HG03064 (cell line): ENCODE data around the gene AVP.
"Not testable (repeated sequence)": the region's sequence is repeated elsewhere in the genome, so short reads cannot be mapped to it uniquely, and the experiment has no call there.

Source experiments
- ATAC-seq: cut with Tn5 transposase; IDR thresholded peaks from one replicate; pipeline ENCODE4 v1.9.1; 2021; ENCODE audit warnings: low read depth; ENCODE audit not compliant: unreplicated experiment

Gene AVP

DNA sequence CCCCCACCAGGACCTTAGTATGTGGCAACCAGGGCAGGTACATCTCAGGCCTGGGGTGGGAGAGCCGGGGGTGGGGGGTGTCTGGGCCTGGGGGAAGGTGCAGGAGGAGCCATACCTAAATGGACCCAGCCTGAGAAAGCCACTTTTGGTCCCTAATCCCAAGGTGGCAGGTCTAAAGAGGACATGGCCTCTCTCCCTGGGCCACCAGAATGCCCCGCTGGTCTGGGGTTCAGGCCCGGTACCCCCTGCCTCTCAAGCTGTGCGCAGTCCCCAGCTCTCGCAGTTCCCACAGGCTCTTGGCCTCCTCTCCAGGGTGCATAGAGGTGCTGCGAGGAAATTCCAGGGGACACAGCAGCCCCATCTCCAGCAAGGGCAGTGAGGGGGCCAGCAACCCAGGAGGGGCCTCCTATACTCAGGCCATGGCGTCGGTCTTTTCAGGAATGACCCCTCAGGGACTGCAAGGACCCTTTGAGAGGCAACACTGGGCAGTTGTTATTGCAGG lies 1.1 kb upstream of the AVP start:
- no peak for ATAC-seq

DNA sequence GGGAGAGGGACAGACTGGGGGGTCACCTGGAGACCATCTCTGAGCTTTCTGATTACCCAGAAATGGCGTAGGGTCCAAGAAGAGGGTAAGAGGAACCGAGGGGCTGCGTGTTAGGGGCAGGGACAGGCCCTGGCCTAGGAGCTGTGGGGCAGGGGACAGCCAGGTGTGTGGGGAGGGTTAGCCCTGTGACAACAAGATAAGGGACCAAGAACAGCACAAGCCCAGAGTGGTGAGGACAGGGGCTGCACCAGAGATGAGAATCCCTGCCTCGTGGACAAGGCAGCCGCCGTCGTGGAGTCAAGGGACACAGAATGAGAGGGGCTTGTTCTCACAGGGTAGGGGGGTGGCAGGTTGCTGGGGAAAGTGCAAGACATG lies 449 bp upstream of the AVP start:
- ATAC-seq: no peak

DNA sequence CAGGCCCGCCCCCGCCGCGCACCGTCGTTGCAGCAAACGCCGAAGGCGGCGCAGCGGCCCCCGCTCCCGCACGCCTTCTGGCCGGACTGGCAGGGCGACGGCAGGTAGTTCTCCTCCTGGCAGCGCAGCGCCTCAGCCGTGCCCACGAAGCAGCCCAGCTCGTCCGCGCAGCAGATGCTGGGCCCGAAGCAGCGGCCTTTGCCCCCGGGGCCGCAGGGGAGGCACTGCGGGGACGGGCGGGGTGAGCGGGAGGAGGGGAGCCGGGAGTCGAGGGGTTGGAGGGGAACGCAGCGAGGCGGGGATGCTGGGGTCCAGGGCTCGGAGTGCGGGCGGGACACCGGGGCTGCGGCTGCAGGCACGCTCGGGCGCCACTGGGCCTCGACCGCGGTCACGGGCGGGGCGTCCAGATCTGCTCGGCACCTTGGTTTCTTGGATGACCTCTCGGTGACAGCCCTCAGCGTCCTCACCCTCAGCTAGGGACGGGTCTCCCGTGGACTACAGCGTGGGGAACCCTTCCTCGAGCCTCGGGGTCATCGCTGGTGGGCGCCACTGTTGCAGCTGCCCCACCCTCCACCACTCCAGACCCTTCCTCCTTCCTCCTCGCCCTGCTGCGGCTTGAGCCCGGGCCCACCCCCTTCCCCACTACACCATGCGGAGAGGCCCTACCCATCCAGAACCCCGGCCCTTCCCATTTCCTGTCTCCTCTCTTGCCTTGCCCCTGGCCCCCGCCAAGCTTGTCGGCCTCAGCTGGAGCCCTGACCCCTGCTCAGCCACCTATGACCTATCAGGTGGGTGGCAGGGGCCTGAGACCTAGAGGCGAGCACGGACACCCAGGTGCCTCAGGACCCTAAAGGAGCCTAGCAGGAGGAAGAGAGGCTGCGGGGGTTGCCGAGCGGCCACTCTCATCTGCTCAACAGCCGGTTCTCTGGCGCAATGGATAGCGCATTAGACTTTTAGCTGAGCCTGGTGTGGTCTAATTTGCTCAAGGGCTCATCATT lies 1.3 kb downstream of the AVP start:
- no peak for ATAC-seq

DNA sequence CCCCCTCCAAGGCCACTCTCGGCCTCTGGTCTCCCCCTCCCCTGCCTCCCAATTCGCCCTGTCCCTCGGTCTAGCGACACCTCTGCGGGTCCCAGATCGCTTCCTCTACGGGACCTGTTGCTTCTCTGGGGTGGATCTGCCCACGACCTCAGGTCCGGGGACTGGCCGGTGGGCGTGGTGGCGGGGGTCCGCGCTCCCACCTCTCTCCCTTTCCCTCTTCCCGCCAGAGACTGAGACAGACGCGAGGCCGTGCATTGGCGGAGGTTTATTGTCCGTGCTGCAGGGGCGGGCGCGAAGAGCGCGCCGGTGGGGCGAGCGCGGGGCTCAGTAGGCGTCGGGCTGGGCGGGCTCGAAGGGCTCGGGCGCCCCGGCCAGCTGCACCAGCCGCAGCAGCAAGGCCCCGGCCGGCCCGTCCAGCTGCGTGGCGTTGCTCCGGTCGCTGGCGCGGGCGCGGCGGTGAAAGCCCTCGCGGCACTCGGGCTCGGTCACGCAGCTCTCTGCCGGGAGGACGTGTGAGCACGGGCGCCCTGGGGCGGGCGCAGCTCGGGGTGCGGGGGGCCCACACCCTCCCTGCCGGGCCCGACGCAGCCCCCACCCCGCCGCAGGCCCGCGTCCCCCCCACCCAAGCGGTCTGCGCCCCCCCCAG lies 2.1 kb downstream of the AVP start:
- no peak for ATAC-seq

DNA sequence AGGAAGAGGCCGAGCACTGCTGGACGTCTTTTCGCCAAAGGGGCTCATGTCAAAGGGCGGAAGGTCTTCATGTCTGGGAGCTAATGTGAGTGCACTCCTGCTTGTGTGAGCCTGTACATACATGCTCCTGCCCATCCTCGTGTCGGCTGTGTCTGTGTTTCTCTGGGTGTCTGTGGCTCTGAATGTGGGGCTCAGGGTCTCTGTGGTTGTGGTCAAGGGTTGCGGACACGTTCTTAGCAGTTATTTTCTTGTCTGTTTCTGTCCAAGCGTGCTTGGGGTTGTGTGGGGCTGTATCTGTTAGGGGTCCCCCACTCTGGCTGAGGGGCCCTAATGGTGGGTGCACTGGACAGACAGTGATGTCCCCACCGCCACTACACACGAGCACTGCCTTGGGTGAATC lies 2.9 kb downstream of the AVP start:
- ATAC-seq: no peak

DNA sequence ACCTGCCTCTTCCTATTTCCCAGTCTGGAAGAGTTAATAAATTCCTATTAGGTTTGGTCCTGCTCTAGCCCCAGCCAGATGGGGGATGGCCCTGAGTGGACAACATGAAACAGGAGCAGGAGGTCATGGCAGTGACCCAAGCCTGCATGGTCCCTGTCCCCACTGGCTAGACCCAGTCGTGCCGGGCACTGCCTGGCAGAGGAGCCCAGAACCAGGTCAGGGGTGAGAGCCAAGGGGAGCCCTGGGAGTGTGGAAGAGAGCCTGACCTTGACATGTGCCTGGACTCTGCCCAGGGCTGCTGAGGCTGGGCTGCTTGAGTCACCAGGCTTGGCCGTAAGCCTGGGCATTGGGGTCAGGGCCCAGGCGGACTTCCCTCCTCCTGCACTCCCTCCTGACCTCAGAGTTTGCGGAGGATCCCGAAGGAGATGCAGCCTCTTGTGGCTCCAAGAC lies 3.6 kb downstream of the AVP start:
- ATAC-seq: no peak

DNA sequence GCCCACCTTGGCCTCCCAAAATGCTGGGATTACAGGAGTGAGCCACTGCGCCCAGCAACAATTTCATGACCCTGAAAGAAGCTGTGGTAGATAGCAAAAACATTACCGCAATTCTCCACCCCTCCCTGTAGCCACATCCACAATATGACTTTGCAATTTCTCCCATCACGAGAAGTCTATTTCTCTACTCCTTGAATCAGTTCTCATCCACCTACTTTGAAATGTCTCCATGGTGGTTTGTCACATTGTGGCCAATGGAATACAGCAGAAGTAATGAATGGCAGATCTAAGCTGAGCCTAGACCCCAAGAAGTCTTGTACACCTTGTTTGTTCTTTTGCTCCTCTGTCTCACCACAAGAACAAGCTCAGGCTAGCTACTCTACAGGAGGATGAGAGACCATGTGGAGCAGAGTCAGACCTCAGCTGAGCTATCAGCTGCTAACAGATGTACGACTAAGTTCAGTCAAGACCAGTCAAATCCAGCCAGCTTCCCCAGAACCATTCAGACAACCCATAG lies 6.8 kb downstream of the AVP start:
- no peak for ATAC-seq

DNA sequence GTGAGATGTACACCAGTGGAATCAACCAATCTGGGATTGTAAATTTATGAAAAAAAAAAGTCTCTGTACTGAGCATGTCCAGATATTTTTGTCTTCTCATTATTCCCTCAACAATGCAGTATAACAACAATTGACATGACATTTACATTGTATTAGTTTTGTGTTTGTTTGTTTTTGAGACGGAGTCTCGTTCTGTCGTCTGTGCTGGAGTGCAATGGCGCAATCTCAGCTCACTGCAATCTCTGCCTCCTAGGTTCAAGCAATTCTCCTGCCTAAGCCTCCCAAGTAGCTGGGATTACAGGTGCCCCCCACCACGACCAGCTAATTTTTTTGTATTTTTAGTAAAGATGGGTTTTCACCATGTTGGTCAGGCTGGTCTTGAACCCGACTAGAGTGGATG lies 9.2 kb downstream of the AVP start:
- ATAC-seq: not testable (repeated sequence)

- no peak for ATAC-seq
These were observed 9.7 kb downstream of the AVP start for GRCh38 chr20:3074812-3075211.

- ATAC-seq: not testable (repeated sequence)
These were observed 11.3 kb downstream of the AVP start for GRCh38 chr20:3073251-3073643.

DNA sequence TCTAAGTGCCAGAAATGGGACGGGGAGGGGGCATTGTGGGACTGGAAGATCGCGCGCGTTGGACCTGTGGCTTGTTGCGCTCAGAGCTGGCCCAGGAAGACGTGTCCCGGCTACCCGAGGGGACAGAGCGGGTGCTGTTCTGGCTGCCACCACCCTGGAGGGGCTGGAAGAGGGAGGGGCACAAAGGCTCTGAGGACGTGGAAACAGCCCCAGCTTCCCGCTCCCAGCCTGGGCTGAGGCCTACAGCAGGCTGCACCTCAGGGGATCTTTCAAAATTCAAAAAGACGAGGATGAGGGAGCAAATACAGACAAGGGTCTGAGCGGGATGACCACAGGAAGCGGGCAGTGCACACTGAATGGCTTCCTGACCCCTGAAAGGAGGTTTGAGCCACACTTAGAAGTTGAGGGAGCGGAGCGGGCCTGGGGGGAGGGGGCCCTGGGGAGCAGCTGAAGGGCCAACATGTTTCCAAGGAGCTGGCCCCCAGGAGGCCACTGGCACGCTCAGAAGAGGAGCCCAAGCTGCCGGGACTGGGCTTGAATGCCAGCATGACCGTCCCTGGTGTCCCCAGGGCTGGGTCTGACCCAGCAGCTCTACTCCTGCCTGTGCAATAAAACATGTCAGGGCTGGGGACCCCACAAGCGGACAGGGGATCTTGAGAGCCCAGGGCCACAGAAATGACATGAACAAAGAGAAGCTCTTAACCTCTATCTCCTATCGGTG lies 11.8 kb downstream of the AVP start:
- ATAC-seq: no peak

- no peak for ATAC-seq
These were observed 12.7 kb downstream of the AVP start, which contains the start of gene OXT for GRCh38 chr20:3071610-3072529. OXT (plus strand) TSS chr20:3071620; CDS start chr20:3071656, 36 bp downstream.

- no peak for ATAC-seq
These were observed 13.3 kb downstream of the AVP start for GRCh38 chr20:3071266-3071609.

GRCh38 chr20:3070725-3071124 lies 13.8 kb downstream of the AVP start:
- ATAC-seq: no peak

DNA sequence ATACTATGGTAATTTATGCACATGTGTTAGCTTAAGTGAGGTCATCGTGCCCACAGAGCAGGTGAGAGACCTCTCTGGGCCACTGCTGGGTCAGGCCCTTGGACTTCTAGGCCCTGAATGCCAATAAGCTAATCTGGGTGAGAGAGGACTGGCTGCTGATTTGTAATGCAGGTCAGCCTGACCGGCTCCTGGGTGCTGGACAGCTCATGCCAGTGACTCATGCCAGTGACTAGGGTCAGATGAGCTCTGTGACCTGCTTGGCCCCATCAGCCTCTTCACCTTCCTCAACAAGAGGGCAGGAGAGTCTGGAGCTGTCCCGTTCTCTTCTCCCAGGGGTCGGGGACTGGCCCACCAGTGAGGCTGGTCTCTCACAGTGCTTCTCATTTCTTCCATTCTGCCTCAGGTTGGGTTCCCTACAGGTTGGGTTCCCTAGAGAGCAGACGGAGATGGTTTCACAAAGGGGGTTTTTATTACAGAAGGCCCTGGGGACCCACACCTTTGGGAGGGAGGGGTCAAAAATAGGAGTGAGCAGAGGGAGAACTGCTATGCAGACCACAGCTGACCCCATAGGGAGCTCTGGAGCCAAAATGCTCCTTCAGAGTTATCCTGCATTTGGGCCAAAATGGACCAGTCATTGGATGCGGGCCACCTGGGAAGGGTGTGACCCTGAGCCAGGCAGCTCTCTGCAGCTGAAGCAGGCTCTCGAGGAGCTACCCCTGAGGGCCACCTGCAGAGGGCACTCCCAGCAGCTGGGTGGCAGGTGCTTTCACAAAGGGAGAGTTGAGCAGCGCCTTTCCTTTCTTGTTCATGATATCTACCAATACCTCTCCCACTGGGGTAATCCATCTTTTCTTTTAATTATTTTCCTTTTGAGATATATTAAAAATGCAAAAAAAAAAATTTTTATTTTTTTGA lies 15.3 kb downstream of the AVP start:
- ATAC-seq: no peak

DNA sequence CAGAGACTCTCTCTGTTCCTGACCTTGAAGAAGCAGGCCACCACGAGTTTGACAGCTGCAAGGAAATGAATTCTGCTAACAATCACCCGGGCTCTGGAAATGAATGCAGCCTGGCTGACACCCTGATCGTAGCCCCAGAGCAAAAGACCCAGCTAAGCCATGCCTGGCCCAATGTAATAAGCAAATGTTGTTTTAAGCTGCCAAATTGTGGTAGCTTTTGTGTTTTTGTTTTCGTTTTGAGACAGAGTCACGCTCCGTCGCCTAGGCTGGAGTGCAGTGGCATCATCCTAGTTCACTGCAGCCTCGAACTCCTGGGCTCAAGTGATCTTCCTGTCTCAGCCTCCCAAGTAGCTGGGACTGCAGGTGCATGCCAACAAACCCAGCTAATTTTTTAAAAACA lies 16.4 kb downstream of the AVP start:
- ATAC-seq: no peak

DNA sequence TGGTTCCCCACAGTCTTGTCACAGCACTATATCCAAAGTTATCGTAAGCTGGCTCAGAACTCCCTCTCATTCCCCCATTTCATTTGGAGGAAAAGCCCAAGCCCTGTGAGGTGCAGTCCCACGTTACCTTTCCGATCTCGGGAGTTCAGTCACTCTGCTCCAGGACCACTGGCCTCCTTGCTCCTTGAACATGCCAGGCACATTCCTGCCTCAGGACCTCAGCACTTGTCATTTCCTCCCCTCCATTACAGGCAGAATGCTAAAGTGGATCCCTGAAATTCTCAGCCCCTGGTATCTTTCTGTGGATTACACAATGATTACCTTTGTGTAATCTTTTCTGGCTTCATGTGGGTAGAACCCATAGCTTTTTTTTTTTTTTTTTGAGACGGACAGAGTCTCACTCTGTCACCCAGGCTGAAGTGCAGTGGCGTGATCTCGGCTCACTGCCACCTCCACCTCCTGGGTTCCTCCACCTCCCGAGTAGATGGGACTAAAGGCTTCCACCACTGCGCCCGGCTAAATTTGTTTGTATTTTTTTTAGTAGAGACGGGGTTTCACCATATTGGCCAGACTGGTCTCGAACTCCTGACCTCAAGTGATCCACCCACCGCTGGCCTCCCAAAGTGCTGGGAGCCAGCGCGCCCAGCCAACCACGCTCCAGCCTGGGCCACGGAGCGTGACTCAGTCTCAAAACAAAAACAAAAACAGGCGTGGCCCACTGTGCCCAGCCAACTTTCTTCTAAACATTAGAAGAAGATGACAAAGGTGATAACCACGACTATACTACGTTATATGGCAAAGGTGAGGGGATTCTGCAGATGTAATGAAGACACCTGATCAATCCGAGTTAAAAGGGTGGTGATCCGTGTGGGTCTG lies 17.1 kb downstream of the AVP start:
- no peak for ATAC-seq

- ATAC-seq: not testable (repeated sequence)
These were observed 20.4 kb downstream of the AVP start for GRCh38 chr20:3064119-3064518.
